HepG2 (cell line): Measurements from ENCODE around the gene HIVEP2. TPM values are rescaled to one million over a fixed set of nuclear protein-coding genes. Genes with fewer than 3 reads are reported as not detected.

ENCODE experiments used
- ATAC-seq: fragments of 200-7000 bp; cut with Tn5 transposase; 3 replicates; pipeline ENCODE4 v1.9.1; 2020; ENCODE audit warnings: mild to moderate bottlenecking, moderate library complexity
- BruUV-seq: library from RNA; stranded (reverse); fragments of 400-500 nt; replicated peaks from 2 replicates; lab custom pipeline; 2021; lab: Mats Ljungman, UMichigan
- CTCF ChIA-PET: fragments of 300-600 bp; formaldehyde crosslinking; extraction: SDS; loops from one replicate; lab custom pipeline; 2021; ENCODE audit warnings: low total read pairs, inconsistent platforms, low intra/inter-chr PET ratio; lab: Yijun Ruan, JAX
- POLR2A ChIA-PET: fragments of 350-600 bp; sonication (Branson Sonifier 250); formaldehyde crosslinking; loops from one replicate; lab custom pipeline; 2020; ENCODE audit warnings: antibody characterized with exemption, inconsistent platforms; lab: Yijun Ruan, JAX
- DNase-seq: peaks from one replicate; pipeline ENCODE4 v3.0.0-alpha.2; 2015; ENCODE audit warnings: low spot score
- FAIRE-seq: peaks from 3 replicates; lab custom pipeline; 2011; peaks lifted over from hg19 to GRCh38; lab: Jason Lieb, UNC
- H2AFZ ChIP-seq: one replicate; pipeline ENCODE4 v1.6.1; 2011; ENCODE audit warnings: low read length, inconsistent platforms
- H3K27ac ChIP-seq: fragments of 300-600 bp; 3 replicates; pipeline ENCODE4 v1.8.0; 2011; ENCODE audit warnings: mixed run types, mild to moderate bottlenecking, mixed read lengths, low read length, inconsistent platforms; ENCODE audit not compliant: insufficient read depth; ENCODE audit errors: extremely low read length
- H3K27me3 ChIP-seq, 2 experiments: fragments of 200-600 bp in 1 of 2; 2 replicates in 1 of 2; 3 replicates in 1 of 2; pipeline versions ENCODE4 v1.6.0 to v1.8.0; 2011; ENCODE audit warnings: low read length in 2 of 2, mild to moderate bottlenecking in 2 of 2, moderate library complexity in 2 of 2, inconsistent platforms in 1 of 2; ENCODE audit not compliant: insufficient read depth in 2 of 2, control insufficient read depth in 1 of 2
- H3K36me3 ChIP-seq, 2 experiments: fragments of 200-600 bp in 1 of 2; replicated peaks in 1 of 2; 2 replicates in 1 of 2; 3 replicates in 1 of 2; pipeline versions ENCODE4 v1.5.1 to v1.8.0; 2011; ENCODE audit warnings: low read length in 2 of 2, inconsistent platforms in 1 of 2; ENCODE audit not compliant: insufficient read depth in 2 of 2, control insufficient read depth in 1 of 2
- H3K4me1 ChIP-seq: 2 replicates; pipeline ENCODE4 v1.5.1; 2012; ENCODE audit warnings: low read length, inconsistent platforms; ENCODE audit not compliant: insufficient read depth
- H3K4me2 ChIP-seq: 2 replicates; pipeline ENCODE4 v1.6.0; 2011; ENCODE audit warnings: low read depth, low read length, inconsistent platforms
- H3K4me3 ChIP-seq, 3 experiments: fragments of 200-600 bp in 1 of 3; sonication (generic), shearing (Covaris generic) in 1 of 3; replicated peaks in 1 of 3; 2 replicates each; pipeline ENCODE4 v1.5.1; 2011 to 2016; ENCODE audit warnings: low read length in 3 of 3, inconsistent platforms in 2 of 3, low read depth in 2 of 3, mild to moderate bottlenecking in 2 of 3, control low read depth in 1 of 3, mixed read lengths in 1 of 3; ENCODE audit not compliant: insufficient read depth in 1 of 3
- H3K79me2 ChIP-seq: one replicate; pipeline ENCODE4 v1.6.1; 2011; ENCODE audit warnings: low read length, inconsistent platforms; ENCODE audit not compliant: insufficient read depth
- H3K9ac ChIP-seq: 2 replicates; pipeline ENCODE4 v1.6.0; 2011; ENCODE audit warnings: mild to moderate bottlenecking, low read depth, low read length, inconsistent platforms; ENCODE audit not compliant: insufficient read depth
- H3K9me3 ChIP-seq: 2 replicates; pipeline ENCODE4 v1.5.1; 2012; ENCODE audit warnings: mild to moderate bottlenecking, low read length
- H4K20me1 ChIP-seq: 2 replicates; pipeline ENCODE4 v1.6.0; 2011; ENCODE audit warnings: inconsistent platforms, mild to moderate bottlenecking, low read length, moderate library complexity; ENCODE audit not compliant: insufficient read depth
- BCL6 ChIP-seq: IDR thresholded peaks from 2 replicates; pipeline ENCODE4 v1.6.1; 2016; ENCODE audit warnings: missing genetic modification reagents, missing compliant biosample characterization
- BHLHE40 ChIP-seq: IDR thresholded peaks from 2 replicates; pipeline ENCODE4 v1.6.1; 2011; ENCODE audit warnings: low read length, improper control_type of control experiment
- DNMT1 ChIP-seq: sonication (generic); formaldehyde crosslinking; IDR thresholded peaks from 2 replicates; pipeline ENCODE4 v1.5.1; 2020; ENCODE audit warnings: mild to moderate bottlenecking, missing genetic modification reagents
- HIVEP1 ChIP-seq: sonication (generic); formaldehyde crosslinking; IDR thresholded peaks from 2 replicates; pipeline ENCODE4 v1.4.0; 2020; ENCODE audit warnings: mild to moderate bottlenecking, missing genetic modification reagents
- HNRNPK ChIP-seq: fragments of 200-400 bp; formaldehyde crosslinking; IDR thresholded peaks from 2 replicates; pipeline ENCODE4 v1.6.1; 2018; ENCODE audit warnings: low read length, low read depth, moderate library complexity, mild to moderate bottlenecking; ENCODE audit not compliant: poor library complexity, severe bottlenecking
- HOXA3 ChIP-seq: sonication (generic); formaldehyde crosslinking; IDR thresholded peaks from 2 replicates; pipeline ENCODE4 v1.5.0; 2020; ENCODE audit warnings: missing genetic modification reagents
- MATR3 ChIP-seq: sonication (generic); formaldehyde crosslinking; IDR thresholded peaks from 2 replicates; pipeline ENCODE4 v1.4.0; 2020; ENCODE audit warnings: missing genetic modification reagents
- MZF1 ChIP-seq: sonication (generic); formaldehyde crosslinking; IDR thresholded peaks from 2 replicates; pipeline ENCODE4 v1.8.1; 2023; ENCODE audit warnings: mild to moderate bottlenecking, missing genetic modification reagents, borderline replicate concordance
- NONO ChIP-seq, 2 experiments: fragments of 450-650 bp in 1 of 2; sonication (generic) in 1 of 2; formaldehyde crosslinking in 1 of 2; IDR thresholded peaks in 1 of 2; conservative IDR thresholded peaks in 1 of 2; 2 replicates each; pipeline versions ENCODE4 v1.6.1 to v1.8.0; 2017 to 2022; ENCODE audit warnings: mild to moderate bottlenecking in 1 of 2, missing genetic modification reagents in 1 of 2, moderate library complexity in 1 of 2
- PHB2 ChIP-seq: fragments of 450-650 bp; IDR thresholded peaks from 2 replicates; pipeline ENCODE4 v1.6.1; 2018; ENCODE audit not compliant: partially characterized antibody
- TAF1 ChIP-seq: sonication (generic); formaldehyde crosslinking; IDR thresholded peaks from 2 replicates; pipeline ENCODE4 v1.4.0; 2020; ENCODE audit warnings: missing genetic modification reagents
- TFE3 ChIP-seq: IDR thresholded peaks from 2 replicates; pipeline ENCODE4 v1.6.1; 2016
- YY1 ChIP-seq: IDR thresholded peaks from 2 replicates; pipeline ENCODE4 v1.6.1; 2011; ENCODE audit warnings: low read length, low read depth, moderate library complexity, mild to moderate bottlenecking; ENCODE audit not compliant: insufficient read depth, insufficient replicate concordance
- ZNF138 ChIP-seq: sonication (generic); formaldehyde crosslinking; IDR thresholded peaks from 2 replicates; pipeline ENCODE4 v1.5.0; 2020; ENCODE audit warnings: mild to moderate bottlenecking, low read depth, missing genetic modification reagents
- ZNF281 ChIP-seq: sonication (generic); formaldehyde crosslinking; IDR thresholded peaks from 2 replicates; pipeline ENCODE4 v1.4.0; 2020; ENCODE audit warnings: missing genetic modification reagents, borderline replicate concordance
- ZNF292 ChIP-seq: sonication (generic); formaldehyde crosslinking; IDR thresholded peaks from 2 replicates; pipeline ENCODE4 v1.8.1; 2022; ENCODE audit warnings: mild to moderate bottlenecking, low read depth, missing genetic modification reagents, borderline replicate concordance
- ZNF333 ChIP-seq: sonication (generic); formaldehyde crosslinking; IDR thresholded peaks from 2 replicates; pipeline ENCODE4 v1.4.0; 2020; ENCODE audit warnings: mild to moderate bottlenecking, missing genetic modification reagents, borderline replicate concordance
- ZNF512 ChIP-seq: sonication (generic); formaldehyde crosslinking; IDR thresholded peaks from 2 replicates; pipeline ENCODE4 v1.4.0; 2020; ENCODE audit warnings: mild to moderate bottlenecking, missing genetic modification reagents
- ZNF616 ChIP-seq: sonication (generic); formaldehyde crosslinking; IDR thresholded peaks from 2 replicates; pipeline ENCODE4 v1.5.0; 2020; ENCODE audit warnings: low read depth, mild to moderate bottlenecking, missing genetic modification reagents
- ZNF644 ChIP-seq: IDR thresholded peaks from 2 replicates; pipeline ENCODE4 v1.6.1; 2016; ENCODE audit warnings: low read depth
- ZNF883 ChIP-seq: sonication (generic); formaldehyde crosslinking; IDR thresholded peaks from 2 replicates; pipeline ENCODE4 v1.5.1; 2020; ENCODE audit warnings: mild to moderate bottlenecking, missing genetic modification reagents; ENCODE audit errors: not compliant biosample characterization
- WGBS: methylation state at CpG from one replicate; pipeline ENCODE4 v1.1.6; 2017; ENCODE audit warnings: low lambda C conversion rate; 5-methylcytosine and 5-hydroxymethylcytosine counted together
- in situ Hi-C: cut with HindIII; loops from 2 replicates; pipeline ENCODE4 v1.10.0; 2017; ENCODE audit warnings: low pct_unique_long_range_greater_than_20kb; ENCODE audit not compliant: extremely low pct_ligation_motif_present
- intact Hi-C: fragments of 100-400 bp; cut with micrococcal nuclease; formaldehyde crosslinking; loops from one replicate; pipeline ENCODE4 v1.10.0; 2022; ENCODE audit not compliant: unreplicated experiment
- polyA plus RNA-seq, 8 experiments: library from polyadenylated mRNA; depleted of rRNA in 3 of 8; stranded (reverse) in 7 of 8; unstranded in 1 of 8; fragments of >200 nt; fragmentation: Illumina TruSeq in 4 of 8; extraction: Trizol in 4 of 8; gene quantifications; 2 replicates each; pipeline versions ENCODE4 v1.2.1 to v1.2.3, GENCODE V29; 2011 to 2016; ENCODE audit warnings: low read depth in 4 of 8, missing spikeins in 1 of 8, mixed read lengths in 1 of 8; ENCODE audit not compliant: insufficient read depth in 1 of 8
- total RNA-seq, 5 experiments: library from RNA; depleted of rRNA; stranded (reverse); fragments of >200 nt; fragmentation: Illumina TruSeq; extraction: Trizol; gene quantifications; 2 replicates each; pipeline ENCODE4 v1.2.3, GENCODE V29; 2016; ENCODE audit warnings: low read depth in 1 of 5

Gene HIVEP2
- total and polyA plus RNA-seq, 2 of the 13 experiments (the other 11 are each of a cell fraction or from before 2014, with no cell fraction given), result 3.4 to 12.9 TPM

- in situ Hi-C loops, result no loop called here
- BruUV-seq, result no TSS peak
- peak; percentile 98 for ATAC-seq
- Histone ChIP-seq H3K9me3 (peaks cover 17% of the 10 kb centered on the region), H3K4me3 (no peak overlapping the region), H3K4me1 (peaks cover 27% of the 10 kb centered on the region), H2AFZ (peak overlapping the region; percentile 60), H3K27ac (no peak overlapping the region), H3K27me3 (no peaks in the 10 kb centered on the region; a peak in 1 of 5 replicates), H3K36me3 (no peaks in the 10 kb centered on the region), H4K20me1 (no peaks in the 10 kb centered on the region), H3K4me2 (peak overlapping the region; percentile 42), H3K9ac (no peak overlapping the region), H3K79me2 (no peaks in the 10 kb centered on the region)
- peak; percentile 81 for DNase-seq
- POLR2A ChIA-PET, result no interaction called here
- WGBS, result 0% methylated on average over 2 of the region's 2 CpGs
- CTCF ChIA-PET, result no interaction called here
- intact Hi-C loops, result no loop called here
- FAIRE-seq, result peak; percentile 78
- TF ChIP-seq TAF1, result no peak
- TF ChIP-seq HNRNPK, result no peak
- TF ChIP-seq ZNF281 (CRISPR knock-in tag), result no peak
- no peak for TF ChIP-seq ZNF512 (CRISPR knock-in tag)
- TF ChIP-seq ZNF616 (CRISPR knock-in tag), result no peak; the same call in 1 of the 2 replicates
- TF ChIP-seq ZNF883 (CRISPR knock-in tag), result no peak
- no peak for TF ChIP-seq MATR3
- no peak for TF ChIP-seq DNMT1 (CRISPR knock-in tag)
- TF ChIP-seq HIVEP1 (CRISPR knock-in tag), result no peak
- peak; percentile 53; the same call in 1 of the 2 replicates for TF ChIP-seq TFE3 (CRISPR knock-in tag)
- TF ChIP-seq YY1, result no peak
- no peak for TF ChIP-seq BHLHE40
- peak; percentile 27; the same call in 1 of the 2 replicates for TF ChIP-seq ZNF292
- no peak for TF ChIP-seq PHB2
- TF ChIP-seq ZNF333 (CRISPR knock-in tag), result no peak
- TF ChIP-seq NONO (IDR thresholded peaks at IDR 0.05), result no peak
- peak; percentile 53; the same call in 1 of the 2 replicates for TF ChIP-seq NONO (CRISPR knock-in tag; conservative IDR thresholded peaks at IDR 0.05)
- peak; percentile 80; the same call in 1 of the 2 replicates for TF ChIP-seq ZNF644 (CRISPR knock-in tag)
- no peak for TF ChIP-seq BCL6 (CRISPR knock-in tag)
- no peak for TF ChIP-seq MZF1
- no peak for TF ChIP-seq ZNF138 (CRISPR knock-in tag)
- TF ChIP-seq HOXA3 (CRISPR knock-in tag), result no peak
Measured at GRCh38 chr6:142716097-142716496, 228.9 kb downstream of the HIVEP2 start.
